Renal cortical epithelial cell (primary cell): ENCODE measurements around the gene NMT2. TPM values are rescaled to one million over a fixed set of nuclear protein-coding genes. Genes with fewer than 3 reads are reported as not detected.
"Not testable (repeated sequence)": the region's sequence is repeated elsewhere in the genome, so short reads cannot be mapped to it uniquely, and the experiment has no call there.

Source experiments
- DNase-seq: peaks from one replicate; pipeline ENCODE4 v3.0.0-alpha.2; 2011; ENCODE audit warnings: low read depth
- total RNA-seq: library from RNA; depleted of rRNA; stranded (reverse); fragments of >200 nt; gene quantifications from 2 replicates; pipeline ENCODE4 v1.2.3, GENCODE V29; 2014

NMT2 gene
- total RNA-seq: 40.1 and 47.2 TPM in 2 replicates

DNA sequence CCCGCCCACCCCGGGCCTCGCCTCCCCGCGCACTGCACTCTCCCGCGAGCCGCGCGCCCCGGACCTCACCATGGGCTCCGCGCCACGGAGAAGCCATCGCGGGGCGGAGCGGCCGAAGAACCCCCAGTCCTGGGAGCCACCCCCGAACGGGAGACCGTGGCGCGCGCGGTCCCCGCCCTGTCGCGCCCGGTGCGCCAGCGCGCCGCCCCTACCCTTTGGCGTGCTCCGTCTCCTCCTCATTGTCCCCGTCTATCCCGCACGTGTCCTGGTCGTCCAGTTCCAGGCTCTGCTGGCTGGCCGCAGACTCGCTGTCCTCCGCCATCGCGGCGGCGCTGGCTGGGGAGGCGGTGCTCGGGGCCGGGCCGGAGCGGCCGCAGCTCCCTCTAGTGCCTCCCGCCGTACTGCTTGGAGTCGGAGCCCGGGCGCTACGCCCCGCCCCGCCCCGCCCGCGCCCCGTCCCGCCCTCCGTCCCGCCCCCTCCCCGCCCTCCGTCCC, at the start of gene NMT2:
NMT2 (minus strand) TSS at position 403 of the 495 bp plus-strand sequence; CDS start at position 322, 81 bp downstream.
- DNase-seq: peak; percentile 38

DNA sequence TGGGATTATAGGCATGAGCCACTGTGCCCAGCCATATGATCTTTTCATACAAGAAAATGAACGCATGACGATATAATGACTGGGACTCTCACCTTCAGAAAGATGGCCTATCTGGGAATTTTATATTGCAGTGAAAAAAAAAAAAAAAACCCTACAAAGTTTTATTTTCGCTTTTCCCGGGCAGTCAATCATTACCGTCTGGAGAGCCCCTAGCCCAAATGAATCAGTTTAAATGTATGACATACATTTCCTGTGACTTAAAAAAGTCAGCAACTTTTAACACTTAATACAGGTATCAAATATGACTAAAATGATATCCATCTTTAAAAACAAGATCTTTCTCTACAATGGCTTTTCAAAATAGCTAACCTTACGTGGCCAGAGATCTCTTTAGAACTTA, 48.2 kb upstream of the NMT2 start:
- no peak for DNase-seq

DNA sequence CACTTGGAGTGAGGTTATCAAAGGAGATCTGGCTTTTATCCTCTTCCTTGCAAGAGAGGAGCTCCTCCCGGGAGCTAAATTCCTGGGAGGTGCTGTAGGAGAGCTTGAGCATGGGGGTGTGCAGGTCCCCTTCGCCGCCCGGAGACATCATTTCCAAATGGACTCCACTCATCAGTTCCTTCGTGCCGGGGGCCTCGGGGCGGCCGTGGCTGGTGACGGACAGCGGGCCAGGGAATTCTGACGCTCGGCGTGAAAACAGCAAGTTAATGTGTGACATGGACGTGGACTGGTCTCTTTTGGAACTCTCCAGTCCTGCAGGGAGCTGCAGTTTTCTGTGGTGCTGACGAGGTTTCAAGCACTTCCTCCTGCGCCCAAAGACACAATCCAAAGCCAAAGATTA, 45.7 kb upstream of the NMT2 start:
- DNase-seq: no peak

DNA sequence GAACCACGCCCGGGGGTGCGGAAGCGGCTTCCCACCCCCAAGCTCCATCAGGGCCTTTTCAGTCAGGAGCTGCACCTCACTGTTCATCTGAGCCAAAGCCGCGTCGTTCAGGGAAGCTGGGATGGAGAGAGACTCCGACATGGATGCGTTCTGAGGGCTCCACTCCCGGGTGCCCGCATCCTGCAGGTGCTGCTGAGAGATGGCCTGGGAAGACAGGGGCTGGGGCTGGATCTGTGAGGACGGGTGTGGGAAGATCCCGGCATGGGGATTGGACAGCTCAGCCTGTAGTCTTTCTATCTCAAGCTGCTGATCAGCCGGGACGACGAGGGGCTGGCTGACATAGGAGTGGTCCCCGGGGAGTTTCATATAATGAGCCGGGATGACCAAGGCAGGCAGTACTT, 45.0 kb upstream of the NMT2 start:
- no peak for DNase-seq

DNA sequence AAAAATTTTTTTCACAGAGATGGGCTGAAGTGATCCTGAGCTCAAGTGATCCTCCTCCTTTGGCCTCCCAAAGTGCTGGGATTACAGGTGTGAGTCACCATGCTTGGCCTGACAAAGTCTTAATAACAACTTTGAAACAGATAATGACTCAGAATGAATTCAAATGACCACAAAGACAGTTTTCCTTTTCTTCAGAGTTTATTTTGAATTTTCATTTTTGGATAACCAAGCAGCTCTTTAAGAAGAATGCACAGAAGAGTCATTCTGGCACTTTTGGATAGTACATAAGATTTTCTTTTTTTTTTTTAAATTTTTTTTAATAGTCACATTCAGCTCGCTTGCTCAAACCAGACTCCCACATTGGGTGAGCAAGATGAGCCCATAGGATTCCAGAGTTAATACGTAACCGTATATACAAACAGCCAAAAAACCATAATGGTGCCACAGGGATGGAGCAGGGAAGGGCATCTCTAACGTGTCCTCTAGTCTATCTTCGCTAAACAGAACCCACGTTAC, 43.0 kb upstream of the NMT2 start:
- DNase-seq: peak; percentile 65

DNA sequence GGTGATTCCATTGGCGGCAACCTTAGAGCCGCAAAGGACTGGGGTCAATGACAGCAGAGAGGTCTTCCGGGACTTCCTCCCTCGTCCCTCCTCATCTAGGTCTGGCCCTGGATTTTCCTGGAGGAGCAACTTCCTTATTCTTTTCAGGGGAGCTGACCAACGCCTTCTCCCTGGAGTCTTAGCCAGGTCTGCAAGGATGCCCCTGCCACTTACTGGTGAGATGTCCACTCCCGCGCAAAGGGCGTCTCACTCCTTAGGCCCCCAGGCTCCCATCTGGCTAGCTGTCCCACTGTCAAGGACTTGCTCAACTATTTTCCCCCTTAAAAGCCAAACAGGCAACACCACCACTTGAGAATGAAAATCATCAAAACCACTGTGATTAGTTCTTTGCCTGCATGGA, 42.0 kb upstream of the NMT2 start:
- DNase-seq: no peak

DNA sequence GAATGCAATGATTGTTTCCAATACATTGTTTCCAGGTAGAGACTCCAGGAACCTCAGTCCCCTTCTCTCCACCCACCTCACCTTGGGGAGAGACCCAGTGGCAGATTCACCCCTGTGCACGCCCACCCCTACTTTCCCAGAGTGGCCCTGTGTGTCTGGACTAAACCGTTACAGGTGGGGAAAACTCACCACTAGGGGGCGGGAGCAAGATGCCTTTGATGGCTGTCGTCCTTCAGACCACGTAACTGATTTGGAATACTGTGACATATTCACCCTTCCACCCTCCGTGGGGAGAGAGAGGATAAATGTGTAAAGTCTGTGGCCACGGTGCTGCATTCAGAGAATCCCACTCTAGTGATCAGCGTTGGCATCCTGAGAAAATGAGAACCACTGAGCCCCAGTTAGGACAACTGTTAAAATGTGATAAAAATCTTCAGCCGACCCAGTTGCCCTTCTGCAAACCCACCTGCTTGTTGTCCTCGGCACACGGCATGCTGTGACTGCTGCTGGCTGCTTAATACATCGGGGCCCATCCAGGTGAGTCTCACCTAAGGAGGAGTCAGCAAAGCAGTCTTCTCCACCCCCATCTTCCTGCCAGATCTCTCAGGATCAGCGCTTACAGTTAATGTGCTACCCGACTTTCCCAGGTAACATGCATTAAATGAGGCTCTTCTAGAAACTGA, 41.5 kb upstream of the NMT2 start:
- peak; percentile 61 for DNase-seq

DNA sequence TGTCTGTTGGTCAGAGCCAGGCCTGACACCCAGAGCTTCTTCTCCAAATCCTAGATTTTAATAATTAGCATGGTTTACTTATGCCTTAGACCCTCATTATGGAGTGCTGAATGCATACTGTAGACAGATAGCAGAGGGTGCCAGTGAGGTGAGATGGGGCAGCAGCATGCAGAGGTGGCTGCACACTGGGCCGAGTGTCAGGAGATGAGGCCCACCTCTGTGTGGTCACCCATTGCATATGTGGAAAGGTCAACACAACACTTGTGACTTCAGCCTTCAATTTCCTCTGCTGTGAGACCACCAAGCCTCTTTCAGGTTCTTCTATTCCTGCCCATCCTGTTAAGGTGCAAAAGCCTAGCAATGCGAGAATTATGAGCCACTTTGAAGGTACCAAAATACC, 39.7 kb upstream of the NMT2 start:
- no peak for DNase-seq

DNA sequence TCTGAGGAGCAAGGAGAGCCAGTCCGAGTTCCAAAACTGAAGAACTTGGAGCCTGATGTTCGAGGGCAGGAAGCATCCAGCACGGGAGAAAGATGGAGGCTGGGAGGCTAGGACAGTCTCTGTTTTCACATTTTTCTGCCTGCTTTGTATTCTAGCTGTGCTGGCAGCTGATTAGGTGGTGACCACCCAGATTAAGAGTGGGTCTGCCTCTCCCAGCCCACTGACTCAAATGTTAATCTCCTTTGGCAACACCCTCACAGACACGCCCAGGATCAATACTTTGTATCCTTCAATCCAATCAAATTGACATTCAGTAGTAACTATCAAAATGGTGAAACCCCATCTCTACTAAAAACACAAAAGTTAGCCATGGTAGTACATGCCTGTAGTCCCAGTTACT, 38.9 kb upstream of the NMT2 start:
- DNase-seq: not testable (repeated sequence)

DNA sequence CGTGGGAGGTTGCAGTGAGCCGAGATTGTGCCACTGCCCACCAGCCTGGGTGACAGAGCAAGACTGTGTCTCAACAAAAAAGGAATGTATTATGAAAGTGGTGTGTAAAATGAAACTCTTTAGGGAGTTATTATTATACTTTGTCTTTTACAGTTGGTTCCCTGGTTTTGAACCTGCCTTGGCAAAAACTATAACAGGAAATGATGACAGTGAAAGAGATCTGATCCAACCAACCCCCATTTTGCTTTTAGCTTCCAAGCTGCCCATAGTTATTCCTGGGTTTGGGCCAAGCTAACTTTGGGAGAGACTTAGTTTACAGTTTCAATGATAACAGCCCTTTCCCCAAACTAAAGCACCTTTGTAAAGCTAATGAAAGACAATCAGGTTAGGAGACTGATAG, 34.1 kb upstream of the NMT2 start:
- no peak for DNase-seq

DNA sequence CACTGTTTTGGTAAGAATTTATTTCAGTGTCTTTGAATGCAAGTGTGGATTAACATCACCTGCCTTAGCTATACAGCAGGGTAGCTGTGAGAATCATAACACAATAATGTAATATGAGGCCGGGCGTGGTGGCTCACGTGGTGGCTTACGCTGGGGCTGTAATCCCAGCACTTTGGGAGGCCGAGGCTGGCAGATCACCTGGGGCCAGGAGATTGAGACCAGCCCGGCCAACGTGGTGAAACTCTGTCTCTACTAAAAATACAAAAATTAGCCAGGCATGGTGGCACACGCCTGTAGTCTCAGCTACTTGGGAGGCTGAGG, 33.8 kb upstream of the NMT2 start:
- not testable (repeated sequence) for DNase-seq

DNA sequence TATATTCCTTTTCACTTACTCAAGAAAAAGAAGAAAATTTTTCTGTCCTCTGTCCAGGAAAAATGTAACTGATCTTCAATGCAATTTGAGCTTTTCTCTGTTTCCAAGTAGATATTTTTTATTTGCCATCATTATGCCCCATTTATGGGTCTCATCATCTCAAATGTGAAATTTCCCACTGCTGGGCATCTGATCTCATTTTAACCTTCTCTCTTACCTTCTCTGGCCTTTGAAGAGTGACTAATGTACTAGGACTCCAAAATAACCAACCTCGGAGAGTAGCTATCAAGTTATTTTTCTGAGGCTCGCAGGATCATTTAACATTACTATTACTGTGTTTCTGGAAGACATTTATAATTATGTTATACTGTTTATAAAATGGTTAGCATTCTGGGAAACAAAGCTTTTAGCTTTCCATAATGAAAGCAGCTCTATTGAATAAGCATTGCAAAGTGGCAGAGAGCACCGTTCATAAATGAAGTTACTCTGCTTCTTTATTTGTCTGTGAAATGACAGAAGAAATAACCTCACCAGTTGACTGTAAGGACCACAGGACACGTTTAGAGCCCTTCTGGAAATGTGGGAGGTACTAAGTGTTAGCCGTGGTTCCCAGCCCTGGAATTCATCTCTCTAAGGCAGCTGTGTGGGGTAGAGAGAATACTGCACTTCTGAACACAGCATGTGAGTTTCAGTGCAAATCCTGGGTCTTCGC, 33.3 kb upstream of the NMT2 start:
- peak; percentile 83 for DNase-seq

DNA sequence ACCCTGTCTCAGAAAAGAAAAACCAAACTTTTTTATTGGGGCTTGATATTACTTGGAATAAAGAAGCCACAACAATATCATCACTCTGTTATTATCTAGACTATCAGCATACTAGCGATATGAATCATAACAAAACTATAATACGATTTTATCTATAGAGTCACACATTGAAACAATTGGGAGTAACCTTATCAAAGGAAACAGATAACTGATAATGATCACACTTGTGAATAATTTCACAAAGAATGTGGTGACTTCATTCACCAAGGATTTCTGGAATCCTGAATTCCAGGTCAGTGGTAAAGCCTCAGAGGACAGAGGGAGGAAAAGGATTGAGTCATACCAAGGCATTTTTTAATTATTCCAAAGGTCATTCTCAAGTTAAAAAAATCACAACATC, 32.1 kb upstream of the NMT2 start:
- peak; percentile 97 for DNase-seq

DNA sequence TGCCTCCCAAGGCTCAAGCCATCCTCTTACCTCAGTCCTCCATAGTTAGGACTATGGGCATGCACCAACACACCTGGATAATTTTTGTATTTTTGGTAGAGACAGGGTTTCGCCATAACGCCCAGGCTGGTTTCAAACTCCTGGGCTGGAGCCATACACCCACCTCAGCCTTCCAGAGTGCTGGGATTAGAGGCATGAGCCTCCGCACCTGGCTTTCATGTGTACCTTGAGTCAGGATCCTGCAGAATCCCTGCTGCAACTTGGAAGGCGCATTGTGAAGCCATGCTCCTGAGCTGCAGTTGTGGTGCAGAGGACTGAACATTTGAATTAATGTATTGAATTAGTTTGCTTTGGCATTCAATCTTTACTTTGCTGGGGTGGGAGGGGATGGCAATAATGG, 29.4 kb upstream of the NMT2 start:
- DNase-seq: no peak

DNA sequence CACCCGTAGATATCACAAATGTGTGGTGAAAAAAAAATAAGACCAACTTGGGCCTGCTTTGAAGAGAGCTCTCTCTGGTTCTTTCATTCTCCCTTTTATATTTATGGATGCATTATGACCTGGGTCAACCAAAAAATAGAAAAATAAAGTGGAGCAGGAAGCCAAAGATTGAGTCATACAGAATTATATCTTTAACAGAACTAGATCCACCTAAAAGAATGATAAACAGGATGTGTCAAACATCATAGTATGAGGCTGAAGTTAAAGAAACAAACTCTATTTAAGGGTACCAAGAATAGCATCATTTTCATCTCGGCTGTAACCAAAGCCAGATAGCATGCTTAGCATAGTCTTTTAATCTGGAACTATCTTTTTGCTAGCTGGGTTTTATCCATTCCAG, 28.8 kb upstream of the NMT2 start:
- DNase-seq: no peak

DNA sequence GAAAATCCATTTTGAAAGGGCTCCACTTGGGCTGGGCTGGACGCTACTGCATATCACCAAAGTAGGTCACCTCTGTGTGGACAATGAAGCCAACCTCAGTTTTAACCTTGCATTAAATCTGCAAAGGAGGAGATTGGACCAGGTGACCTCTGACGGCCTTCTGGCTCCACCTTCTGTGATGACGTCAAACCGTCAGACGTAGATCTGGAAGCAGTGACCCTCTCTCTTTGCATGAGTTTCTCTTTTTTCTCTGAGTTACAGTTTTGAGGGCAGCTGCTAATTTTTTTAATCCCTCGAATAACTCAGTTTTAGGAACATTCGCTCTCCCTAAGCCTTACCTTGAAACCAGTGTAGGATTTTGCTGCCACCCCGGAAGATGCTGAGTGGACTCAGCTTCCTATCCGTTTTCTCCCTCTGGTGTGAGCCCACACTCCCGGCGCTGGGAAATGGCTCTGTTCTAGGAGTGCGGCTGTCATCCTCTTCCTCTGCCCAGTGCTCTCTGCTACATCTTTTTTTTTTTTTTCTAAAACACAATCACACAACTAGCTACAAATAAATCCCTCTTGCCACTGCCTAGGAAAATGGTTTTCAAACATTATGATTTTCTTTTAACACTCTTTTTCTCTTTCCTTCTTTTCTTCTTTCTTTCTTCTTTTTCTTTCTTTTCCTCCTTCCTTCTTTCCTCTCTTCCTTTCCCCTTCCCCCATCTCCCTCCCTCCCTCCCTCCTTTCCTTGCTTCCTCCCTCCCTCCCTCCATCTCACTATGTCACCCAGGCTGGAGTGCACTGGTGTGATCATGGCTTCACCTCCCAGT, 27.7 kb upstream of the NMT2 start:
- no peak for DNase-seq

DNA sequence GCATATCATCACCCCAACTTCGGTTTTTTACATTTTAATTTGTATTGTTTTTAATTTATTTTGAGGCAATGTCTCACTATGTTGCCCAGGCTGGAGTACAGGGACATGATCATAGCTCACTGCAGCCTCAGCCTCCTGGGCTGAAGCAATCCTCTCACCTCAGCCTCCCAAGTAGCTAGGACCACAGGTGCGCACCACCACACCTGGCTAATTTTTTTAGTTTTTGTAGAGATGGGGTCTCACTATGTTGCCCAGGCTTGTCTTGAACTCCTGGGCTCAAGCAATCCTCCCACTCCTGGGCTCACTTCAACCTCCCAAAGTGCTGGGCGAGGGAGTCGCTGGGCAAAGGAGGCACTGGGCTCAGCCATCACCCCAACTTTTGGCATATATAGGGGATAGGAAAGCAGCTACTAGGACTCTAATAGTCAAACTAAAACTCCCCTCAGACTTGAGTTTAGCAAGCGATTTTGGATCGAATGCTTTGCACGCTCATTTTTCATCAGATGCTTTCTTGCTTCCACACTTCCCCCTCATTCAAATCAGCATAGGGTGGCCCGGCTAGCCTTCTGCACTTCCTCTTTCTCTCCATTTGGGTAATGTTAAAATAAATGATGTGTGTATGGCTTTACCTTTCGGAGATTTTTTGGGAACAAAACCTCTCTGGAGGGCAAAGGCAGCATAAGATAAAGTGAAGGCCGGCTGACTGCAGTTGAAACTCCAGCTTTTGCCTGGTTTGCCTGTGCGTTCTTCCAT, 20.8 kb upstream of the NMT2 start:
- no peak for DNase-seq

DNA sequence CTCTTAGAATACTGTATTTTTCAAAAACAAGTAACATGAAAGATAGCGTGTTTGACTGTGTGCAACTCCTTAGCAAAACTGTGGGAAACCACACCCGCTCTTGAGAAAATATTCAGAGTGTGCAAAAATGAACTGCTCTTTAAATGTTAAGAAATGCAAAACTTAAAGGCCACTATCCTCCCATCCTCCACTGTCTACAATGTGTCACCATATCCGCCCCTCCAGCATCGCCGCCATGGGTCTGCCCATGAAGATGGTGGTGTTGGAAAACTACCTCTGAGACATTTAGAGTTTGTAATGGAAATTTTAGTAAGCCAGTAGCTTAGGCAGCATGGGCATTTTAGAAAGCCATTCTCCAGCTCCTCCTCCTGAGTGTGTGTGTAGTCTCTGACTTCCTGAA, 20.1 kb upstream of the NMT2 start:
- no peak for DNase-seq

DNA sequence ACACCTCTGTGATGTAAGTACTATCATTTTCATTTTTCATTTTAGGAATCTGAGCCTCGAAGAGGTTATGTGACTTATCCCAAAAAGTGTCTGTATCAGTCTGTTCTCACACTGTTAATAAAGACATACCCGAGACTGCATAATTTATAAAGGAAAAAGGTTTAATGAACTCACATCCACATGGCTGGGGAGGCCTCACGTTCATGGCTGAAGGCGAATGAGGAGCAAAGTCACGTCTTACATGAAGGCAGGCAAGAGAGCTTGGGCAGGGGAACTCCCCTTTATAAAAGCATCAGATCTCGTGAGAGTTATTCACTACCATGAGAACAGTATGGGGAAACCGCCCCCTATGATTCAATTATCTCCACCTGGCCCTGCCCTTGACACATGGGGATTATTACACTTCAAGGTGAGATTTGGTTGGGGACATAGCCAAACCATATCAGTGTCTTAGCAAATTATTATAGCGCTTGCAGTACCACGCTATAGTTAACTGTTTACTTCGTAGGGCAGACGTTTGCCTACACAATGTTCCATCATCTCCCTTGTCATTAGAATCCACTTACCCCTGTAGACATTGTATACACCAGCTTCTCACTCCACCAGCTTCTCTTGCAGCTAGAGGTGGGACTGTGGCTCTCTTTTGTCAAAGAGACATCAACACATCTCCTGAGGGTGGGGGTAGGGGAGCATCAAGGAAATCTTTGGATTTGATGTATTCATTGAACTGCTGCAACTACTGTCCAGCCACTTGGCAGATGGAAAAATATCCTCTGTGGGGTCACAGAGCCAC, 15.4 kb upstream of the NMT2 start:
- DNase-seq: no peak

DNA sequence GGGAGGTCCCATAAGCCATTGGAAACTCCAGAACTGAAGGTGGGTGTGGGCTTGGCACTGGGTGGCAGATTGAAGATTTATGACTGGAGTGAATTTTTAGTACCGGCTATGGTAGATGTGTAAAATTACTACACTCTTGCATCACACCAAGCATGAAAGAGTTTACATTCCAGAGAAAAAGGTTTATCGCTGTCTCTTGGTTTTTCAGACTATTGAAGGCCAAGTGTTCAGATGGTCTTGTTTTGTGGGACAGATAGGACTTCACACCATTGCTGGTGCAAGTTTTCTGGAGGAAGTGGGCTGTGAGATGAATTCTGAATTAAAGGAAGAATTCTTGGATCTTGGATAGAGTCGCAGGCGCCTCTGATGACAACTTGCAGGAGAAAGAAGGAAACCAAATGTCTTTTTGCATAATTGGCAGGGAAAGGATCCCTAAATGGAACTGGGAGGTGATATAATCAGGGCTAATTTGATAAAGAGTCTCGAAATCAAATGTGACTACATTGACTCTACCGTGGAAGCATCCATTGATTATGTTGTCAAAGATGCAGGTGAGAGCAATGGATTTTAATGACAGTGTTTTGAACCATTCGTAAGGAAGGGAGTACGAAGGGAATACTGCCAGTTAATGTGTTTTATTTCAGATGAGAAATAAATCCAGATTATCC, 14.2 kb upstream of the NMT2 start:
- peak; percentile 38 for DNase-seq
